HG02970 (cell line): Measurements from ENCODE around the gene FAM200C.

Experiments used
- ATAC-seq: cut with Tn5 transposase; IDR thresholded peaks from one replicate; pipeline ENCODE4 v1.9.1; 2021; ENCODE audit warnings: mild to moderate bottlenecking, moderate library complexity, moderate number of reproducible peaks; ENCODE audit not compliant: unreplicated experiment, low FRiP score

Gene FAM200C

DNA sequence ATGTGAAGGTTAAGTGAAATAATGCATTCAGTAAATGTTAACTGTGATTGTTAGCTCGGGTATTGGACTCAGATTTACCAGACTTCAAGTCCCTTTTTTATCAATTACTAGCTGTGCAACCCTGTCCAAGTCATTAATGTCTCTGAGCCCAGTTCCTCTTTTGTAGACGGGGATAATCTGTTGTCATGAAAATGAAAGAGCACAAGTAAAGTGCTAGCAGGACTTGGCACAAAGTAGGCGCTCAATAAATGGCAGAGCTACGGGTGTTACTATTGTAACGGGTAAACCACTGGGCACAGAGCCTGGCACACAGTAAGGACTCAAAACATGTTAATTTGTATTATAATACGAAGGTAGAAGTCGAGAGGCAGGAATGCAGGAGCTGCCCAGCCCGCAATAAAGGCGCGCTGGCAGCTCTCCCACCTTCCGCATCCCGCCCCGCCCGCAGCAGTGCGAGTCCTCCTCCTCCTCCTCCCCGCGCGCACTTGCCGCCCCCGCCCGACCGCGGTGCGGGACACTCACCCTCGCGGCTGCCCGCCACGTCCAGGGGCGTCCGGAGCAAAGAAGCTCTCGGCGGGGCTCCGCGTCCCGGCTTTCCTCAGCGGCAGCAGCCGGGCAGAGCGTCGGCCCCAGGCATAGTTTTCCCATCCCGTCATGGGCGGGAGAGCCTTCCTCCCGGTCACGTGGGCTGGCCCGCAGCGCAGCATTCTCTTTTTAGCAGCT lies 29.7 kb downstream of the FAM200C start, which contains the start of gene C1QTNF2:
Gene C1QTNF2 (minus strand): TSS at position 637 of the 723 bp plus-strand sequence. CDS start 15,615 bp downstream, outside the sequence.
- no peak for ATAC-seq

DNA sequence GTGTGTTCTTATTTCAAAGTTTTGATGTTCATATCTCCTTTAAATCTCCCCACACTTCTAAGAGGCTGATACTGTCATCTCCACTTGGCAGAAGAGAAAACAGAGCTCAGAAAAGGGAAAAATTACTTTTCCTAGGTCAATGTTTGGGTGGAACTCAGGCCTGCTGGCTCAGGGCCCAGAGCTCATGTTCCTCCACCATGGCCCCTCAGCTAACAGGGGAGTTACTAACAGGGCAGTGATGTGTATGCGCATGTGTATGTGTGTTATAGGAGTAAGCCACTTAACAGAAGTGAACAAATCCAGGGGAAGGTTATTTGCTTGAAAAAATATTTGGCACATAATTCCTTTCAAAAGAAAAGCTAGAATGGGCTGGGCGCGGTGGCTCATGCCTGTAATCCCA lies 32.0 kb downstream of the FAM200C start:
- no peak for ATAC-seq

DNA sequence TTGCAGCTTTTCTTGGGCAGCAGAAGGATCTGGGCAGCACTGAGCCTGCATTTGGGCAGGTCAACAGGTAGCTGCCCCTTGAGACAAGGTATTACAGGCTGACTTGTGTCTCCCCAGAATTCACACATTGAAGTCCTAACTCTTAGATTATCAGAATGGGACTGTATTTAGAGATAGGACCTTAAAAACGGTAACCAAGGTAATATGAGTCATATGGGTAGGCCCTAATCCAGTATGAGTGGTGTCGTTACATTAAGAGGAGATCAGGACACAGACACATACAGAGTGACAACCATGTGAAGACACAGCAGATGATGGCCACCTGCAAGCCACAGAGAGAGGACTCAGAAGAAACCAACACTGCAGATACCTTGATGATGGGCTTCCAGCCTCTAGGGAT lies 32.6 kb downstream of the FAM200C start:
- ATAC-seq, result no peak

DNA sequence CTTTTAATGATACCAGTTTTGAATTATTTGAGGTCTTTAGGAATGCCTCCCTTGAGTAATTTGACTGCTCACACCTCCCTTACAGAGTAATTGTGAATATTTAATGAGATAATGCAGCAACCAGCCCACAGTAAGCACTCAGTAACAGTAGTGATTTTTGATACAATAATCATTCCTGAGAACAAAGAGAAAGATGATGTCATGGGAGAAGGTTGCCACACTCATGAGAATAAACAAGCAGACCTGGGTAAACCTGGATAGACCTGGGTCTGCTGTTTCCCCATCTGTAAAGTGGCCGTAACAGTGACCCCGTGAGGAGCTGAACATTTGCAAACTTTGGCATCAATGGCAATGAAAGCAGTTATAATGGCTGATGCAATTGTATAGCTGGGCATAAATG lies 33.6 kb downstream of the FAM200C start:
- no peak for ATAC-seq

DNA sequence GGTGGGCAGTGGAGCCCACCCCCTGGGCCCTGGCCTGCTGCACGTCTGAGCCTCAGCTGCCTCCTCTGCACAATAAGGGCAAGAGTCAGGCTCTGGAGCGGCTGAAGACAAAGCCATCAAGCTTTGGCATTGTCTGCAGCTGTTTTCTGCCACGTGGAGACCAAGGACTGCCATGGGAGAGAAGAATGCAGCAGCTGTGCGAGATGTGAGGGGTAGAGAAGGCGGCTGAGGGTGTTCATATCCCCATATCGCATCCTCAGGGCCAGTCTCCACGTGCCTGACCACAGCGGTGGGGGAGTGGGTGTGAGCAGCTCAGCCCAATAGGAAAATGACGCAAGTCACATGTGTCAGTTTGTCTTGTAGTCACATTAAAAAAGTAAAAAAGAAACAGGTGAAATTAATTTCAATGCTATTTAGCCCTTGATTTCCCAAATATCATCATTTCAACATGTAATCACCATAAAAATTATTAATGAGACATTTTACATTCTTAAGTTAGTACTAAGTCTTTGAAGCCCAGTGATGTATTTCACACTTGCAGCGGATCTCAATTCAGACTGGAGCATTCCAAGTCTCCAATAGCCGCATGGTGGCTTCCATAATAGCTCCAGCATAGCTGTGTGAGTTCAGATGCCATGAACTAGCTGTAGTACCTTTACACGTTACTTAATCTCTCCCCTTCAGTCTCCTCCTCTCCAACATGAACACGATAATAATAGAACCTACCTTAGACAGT lies 36.0 kb downstream of the FAM200C start:
- ATAC-seq, result no peak

DNA sequence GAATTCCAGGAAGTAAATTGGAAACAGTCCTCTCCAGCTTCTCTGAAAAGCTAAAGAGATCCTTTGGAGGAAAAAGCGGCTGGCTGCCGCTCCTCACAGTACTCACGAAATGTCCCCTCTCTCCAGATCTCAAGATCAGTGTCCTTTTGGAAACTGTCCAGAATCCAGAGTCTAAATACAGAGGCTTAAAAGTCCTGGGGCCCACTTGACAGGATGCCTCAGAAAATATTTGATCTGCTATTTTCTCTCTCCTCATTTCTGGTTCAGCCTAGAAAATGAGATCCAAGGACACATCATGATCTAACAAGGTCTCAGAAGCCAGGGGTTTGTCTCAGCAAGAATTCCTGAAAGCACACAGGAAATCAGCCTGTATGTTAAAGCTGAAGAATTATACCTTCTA lies 36.6 kb downstream of the FAM200C start:
- ATAC-seq, result no peak

DNA sequence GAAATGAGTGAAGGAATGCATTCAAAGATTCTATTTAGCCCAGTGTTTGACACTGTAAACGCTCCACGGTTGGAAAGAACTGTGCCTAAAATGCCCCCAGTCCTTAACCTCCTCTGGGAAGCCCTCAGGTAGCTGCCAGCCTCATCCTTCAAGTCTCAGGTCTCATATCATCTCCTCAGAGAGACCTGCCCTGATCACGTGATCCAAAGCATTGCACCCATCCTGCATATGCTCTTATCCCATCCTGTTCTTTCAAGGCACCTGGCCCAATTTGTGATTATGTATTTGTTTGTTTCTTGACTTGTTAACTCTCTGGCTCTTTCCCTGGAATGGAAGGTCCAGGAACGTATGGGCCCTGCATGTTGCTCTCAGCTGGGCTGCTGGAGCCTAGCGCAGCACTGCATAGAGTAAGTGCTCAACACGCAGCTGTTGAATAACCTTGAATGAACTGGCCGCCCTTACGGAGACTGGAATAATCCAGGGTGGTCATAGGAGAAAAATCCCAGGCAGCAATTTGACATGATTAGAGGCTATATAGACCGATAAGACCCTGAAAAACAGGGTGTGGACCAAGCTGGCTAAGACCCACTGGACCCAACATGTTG lies 38.1 kb downstream of the FAM200C start:
- ATAC-seq, result no peak

DNA sequence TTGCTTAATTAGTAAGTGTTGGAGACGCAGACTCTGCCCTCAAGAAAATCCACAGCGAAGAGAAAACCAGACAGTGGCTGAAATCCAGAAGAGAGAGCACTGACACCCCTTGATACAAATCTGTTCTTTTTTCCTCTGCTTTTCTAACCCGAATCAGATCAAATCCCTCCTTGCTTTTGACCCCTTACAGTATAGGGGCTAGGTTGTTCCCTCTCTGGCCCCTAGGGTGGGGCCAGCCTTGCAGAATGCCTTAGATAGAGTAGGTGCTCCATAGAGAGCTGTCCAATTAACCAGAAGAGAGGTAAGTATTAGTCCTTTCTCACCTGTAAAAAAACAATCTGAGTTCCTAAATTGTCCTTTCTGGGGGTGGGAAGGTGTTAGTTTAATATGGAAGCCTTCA lies 39.5 kb downstream of the FAM200C start:
- ATAC-seq, result no peak

DNA sequence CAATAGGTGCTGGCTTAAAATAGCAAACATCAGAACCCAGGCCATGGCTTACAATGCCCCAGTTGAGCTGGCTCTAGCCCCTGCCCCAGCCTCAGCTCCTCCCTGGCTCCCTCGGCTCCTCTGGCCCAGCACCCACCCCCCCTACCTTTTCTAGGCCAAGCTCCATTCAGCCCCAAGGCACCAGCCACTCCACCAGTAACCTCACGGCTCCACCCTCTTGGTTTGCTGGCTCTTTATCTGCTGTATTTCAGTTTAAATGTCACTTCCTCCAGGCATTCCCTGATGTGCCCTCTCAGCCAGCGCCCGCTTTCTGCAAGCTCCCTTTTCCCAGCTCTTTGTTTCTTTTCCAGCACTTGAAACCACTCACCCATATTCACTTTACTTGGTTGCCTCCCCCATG lies 40.0 kb downstream of the FAM200C start:
- no peak for ATAC-seq

DNA sequence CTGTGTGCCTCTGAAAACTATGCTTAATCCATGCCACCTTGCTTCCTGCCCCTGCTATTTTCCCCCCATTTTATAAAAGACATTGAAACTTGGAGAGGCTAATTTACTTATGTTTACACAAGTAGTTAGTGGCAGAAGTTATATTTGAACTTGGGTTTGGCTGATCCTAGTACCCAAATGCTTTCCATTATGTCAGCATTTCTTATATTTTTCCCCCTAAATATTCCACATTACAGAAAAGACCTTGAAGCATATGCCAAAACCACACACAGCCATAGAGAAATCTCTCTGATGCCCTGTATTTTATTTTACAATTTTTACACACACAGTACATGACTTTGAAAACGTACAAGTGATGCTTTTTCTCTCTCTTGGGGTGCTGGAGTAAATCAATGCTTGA lies 40.6 kb downstream of the FAM200C start:
- no peak for ATAC-seq

DNA sequence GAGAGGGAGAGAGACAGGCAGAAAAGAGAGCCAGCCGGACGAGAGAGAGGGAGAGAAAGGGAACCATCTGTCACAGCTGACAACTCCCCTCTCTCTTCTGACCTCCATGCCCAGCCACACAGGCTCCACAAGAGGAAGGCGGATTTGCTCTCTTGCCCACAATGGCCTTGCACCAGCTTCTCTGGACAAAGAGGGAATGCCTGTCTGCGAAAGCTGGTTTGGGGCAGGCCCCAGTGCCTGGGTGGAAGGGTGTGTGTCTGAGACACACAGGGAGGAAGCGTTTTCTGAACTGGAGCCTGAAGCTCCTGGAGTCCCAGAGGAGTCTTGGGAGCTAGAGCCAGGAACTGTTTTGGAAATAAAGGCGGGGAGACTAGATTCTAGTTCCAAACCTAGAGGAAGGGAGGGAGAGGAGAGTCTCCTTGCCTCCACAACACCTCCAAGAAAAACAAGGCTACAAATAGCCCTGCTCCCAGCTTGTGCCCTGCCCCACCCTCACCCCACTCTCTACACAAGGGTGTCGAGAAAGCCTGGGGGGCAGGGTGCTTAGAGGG lies 41.9 kb downstream of the FAM200C start:
- no peak for ATAC-seq

DNA sequence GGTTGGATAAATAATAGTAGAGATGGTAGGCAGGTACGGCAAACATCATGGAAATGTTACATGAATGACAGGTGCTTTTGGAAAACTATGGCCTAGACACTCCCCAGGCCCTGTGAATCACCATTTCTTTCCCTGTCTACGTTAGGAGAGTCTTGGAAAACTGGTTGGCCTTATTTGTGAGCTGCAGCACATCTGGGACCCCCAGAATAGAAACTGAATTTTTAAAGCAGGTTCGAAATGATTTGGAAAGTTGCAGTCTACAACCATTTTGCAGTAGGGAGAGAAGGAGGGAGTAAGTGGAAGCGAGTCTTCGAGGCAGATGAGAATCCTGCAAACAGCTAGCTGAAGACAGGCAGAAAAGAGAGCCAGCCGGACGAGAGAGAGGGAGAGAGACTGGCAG lies 42.5 kb downstream of the FAM200C start:
- ATAC-seq, result no peak

DNA sequence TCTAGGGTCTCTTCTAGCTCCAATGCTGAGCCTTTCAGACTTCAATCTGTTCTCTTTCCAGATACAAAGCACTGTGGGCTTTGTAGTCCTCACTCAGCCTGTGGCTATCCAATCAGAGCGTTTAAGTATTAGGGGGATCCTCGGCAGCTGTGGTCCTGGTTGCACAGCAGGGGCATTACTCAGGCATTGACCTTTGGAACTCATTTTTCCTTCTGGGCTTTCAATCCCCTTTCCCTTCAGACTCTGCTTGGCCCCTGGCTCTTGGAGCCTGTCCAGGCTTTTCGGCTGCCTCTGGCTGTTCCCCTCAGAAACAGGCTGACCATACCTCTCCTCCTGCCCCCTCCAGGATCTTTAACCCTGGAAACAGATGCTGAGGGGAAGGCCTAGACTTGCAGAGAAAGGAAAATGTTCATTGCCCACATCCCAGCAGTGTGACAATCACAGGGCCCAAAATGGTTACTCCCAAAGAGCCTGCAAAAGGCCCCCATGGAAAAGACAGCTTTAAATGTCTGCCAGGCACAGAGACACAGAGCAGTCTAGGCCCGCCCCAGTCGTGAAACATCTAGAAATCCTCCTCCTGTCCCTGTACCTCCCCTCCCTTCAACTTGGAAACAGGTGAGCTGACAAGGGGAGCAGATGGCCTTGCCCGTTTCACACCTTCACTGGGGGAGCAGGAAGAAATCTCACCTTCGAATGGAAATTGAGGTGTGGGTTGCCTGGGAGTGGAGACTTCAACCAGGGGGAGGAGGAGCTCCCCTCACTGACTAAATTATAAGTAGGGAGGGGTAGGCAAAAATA lies 43.1 kb downstream of the FAM200C start:
- no peak for ATAC-seq

DNA sequence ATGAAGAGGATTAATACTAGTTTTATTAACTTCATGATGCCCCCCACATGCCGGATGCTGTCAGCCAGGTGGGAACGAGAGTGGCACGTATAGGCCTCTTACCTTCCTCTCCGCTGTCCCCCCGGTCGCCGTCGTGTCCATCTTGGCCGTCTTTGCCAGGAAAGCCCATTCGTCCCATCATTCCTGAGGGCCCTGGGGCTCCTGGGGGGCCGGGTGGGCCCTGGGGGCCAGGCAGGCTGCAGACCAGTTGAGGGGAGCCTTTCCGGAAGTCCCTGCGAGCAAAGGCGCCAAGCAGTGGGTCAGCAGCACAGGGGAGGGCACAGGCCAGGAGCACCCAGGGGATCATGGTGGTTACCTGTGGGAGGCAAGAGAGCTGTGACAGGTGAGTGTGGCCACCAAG lies 45.2 kb downstream of the FAM200C start:
- no peak for ATAC-seq

DNA sequence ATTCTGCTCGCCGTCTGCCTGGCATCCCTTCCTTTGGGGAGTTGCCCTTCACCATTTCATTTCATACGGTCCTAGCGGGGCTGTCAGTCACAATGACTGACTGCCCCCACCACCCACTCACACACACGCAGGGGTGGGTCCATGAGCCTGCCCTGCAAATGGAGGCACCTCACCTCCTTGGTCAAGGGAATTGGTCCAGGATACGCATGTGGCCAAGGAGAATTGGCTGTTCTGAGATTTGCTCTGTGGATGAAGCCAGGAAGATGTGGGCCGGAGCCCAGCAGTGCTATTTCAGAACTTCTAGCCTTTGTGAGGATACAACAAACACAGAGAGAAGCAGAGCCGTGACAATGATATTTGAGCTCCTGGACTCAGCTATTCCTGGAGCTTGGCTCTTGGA lies 46.5 kb downstream of the FAM200C start:
- no peak for ATAC-seq

DNA sequence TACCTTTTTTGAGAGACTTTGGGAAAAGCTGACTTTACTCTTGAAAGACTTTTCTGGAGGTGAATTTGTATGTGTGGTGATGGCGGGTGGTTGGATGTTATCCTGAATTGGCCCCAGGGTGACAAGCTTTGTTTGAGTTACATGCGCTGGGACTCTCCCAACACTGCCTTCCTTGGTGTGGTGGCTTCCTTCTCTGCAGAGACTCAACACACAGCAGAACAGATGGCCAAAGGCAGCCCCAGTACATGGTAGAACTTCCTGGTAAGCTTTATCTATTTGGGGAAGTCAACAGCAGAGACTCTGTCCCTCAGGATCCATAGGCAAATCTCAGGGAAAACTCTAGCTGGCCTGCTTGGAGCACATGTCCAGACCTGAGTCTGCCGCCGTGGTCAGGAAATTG lies 47.5 kb downstream of the FAM200C start:
- ATAC-seq, result no peak

DNA sequence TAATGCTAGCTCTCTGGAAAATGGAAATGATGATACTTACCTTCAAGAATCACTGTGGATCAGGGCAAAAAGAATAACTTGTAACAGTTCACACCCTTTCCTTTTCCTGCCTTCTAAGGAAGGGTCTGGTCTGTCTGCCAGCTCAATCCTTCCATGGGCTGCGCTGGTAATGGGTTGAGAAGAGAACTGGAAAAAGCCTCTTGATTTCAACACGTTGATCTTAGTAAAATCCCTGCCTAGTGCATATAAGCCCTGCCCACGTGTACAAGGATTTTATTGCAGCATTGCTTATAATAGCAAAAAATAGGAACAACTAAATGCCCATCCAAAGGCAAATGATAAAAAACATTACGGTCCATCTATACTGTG lies 49.9 kb downstream of the FAM200C start:
- no peak for ATAC-seq

DNA sequence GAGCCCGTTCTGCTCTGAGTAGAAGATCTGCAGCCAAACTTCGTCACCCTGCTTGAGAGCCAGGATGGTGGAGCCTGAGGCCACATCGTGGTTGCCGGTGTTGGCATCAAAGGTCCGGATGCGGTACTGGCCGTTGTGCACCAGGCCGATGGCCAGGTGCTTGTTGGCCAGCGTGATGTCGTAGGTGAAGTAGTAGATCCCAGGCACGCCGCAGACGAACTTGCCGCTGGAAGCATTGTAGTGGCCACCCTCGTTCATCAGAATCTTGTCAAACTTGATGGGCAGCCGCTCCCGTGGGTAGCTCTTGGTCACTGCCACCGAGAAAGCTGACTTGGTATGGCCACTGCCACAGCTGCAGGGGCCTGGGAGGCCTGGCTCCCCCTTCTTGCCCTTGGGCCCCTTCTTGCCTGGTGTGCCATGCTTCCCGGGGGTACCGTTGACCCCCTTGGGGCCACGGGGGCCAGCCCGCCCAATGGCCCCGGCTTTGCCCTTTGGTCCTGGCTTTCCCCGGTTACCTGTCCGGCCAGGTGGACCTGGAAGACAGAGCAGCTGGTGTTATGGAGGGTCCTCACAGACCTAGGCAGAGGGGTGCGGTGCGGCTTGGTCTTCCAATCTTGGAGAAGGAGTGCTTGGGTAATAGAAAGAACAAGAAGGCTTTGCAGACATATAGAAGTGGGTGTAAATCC lies 50.5 kb downstream of the FAM200C start:
- ATAC-seq, result no peak

DNA sequence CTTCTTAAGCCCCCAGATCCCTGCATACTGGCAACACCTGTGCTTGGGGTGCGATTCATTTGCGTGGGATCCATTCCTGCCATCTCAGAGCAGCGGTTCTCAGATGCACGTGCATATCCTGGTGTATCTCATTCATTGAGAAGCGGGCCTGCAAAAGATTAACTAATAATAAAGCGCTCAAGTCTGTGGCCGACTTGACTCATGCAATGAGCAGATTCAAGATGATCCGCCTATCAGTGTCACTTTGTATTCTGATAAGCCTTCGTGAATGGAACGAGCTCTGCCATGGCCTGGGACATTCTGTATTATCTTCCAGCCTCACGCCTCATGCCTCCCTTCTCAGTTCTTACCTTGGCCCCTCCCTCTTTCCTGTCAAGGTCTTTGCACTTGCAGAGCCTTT lies 51.8 kb downstream of the FAM200C start:
- ATAC-seq, result no peak

DNA sequence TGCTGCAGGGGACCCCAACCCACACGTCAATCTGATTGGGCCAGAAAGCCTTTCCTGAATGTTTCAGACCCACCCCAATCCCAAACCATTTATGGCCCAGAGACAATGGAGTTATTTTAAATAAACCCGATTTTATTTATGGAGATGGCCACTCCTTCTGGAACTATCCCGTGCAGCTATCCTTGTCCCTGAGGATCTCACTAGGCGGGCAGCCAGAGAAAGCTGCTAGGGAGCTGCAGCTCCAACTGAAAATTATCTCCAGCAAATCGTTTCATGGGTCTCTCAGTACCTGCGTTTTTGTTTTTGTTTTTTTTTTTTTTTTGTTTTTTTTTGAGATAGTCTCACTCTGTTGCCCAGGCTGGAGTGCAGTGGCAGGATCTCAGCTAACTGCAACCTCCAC lies 52.4 kb downstream of the FAM200C start:
- no peak for ATAC-seq
